Neural progenitor cell (in vitro differentiated cells): ENCODE data around the gene FHAD1. TPM values are rescaled to one million over a fixed set of nuclear protein-coding genes. Genes with fewer than 3 reads are reported as not detected.

Source experiments
- DNase-seq: peaks from one replicate; pipeline ENCODE4 v3.0.0-alpha.2; 2016; ENCODE audit warnings: low spot score
- H2AFZ ChIP-seq: fragments of 200-600 bp; sonication (generic); replicated peaks from 2 replicates; pipeline ENCODE4 v1.6.1; 2016; ENCODE audit warnings: antibody characterized with exemption
- H3F3A ChIP-seq: fragments of 200-600 bp; sonication (generic); 2 replicates; pipeline ENCODE4 v1.6.1; 2016; ENCODE audit warnings: antibody characterized with exemption, low read depth
- H3K27ac ChIP-seq: fragments of 200-600 bp; sonication (generic); 2 replicates; pipeline ENCODE4 v1.5.1; 2016; ENCODE audit warnings: mild to moderate bottlenecking
- H3K27me3 ChIP-seq: fragments of 200-600 bp; sonication (generic); 2 replicates; pipeline ENCODE4 v1.6.1; 2016; ENCODE audit warnings: mild to moderate bottlenecking, moderate library complexity
- H3K36me3 ChIP-seq: fragments of 200-600 bp; sonication (generic); 2 replicates; pipeline ENCODE4 v1.5.1; 2016
- H3K4me1 ChIP-seq: fragments of 200-600 bp; sonication (generic); 2 replicates; pipeline ENCODE4 v1.6.1; 2016; ENCODE audit warnings: mixed run types
- H3K4me2 ChIP-seq: fragments of 200-600 bp; sonication (generic); 2 replicates; pipeline ENCODE4 v1.6.1; 2016
- H3K4me3 ChIP-seq: fragments of 200-600 bp; sonication (generic); 2 replicates; pipeline ENCODE4 v1.5.1; 2016
- H3K79me2 ChIP-seq: fragments of 200-600 bp; sonication (generic); 2 replicates; pipeline ENCODE4 v1.6.1; 2016; ENCODE audit warnings: low read depth
- H3K9ac ChIP-seq: fragments of 200-600 bp; sonication (generic); 2 replicates; pipeline ENCODE4 v1.6.1; 2016
- H3K9me3 ChIP-seq: fragments of 200-600 bp; sonication (generic); 2 replicates; pipeline ENCODE4 v1.5.1; 2016; ENCODE audit warnings: low read depth
- H4K20me1 ChIP-seq: fragments of 200-600 bp; sonication (generic); 2 replicates; pipeline ENCODE4 v1.6.1; 2016; ENCODE audit warnings: low read depth
- H3K27ac Mint-ChIP-seq: 3 replicates; pipeline ENCODE4 v1.8.0; 2021; ENCODE audit warnings: mixed read lengths
- H3K27me3 Mint-ChIP-seq: 2 replicates; pipeline ENCODE4 v1.8.0; 2022; ENCODE audit warnings: low read depth, mild to moderate bottlenecking, inconsistent platforms, moderate library complexity, mixed read lengths; ENCODE audit not compliant: insufficient read depth
- H3K36me3 Mint-ChIP-seq: 3 replicates; pipeline ENCODE4 v1.8.0; 2021; ENCODE audit warnings: mixed read lengths
- H3K4me1 Mint-ChIP-seq: 3 replicates; pipeline ENCODE4 v1.8.0; 2021; ENCODE audit warnings: mixed read lengths
- H3K4me3 Mint-ChIP-seq: 3 replicates; pipeline ENCODE4 v1.8.0; 2021; ENCODE audit warnings: mild to moderate bottlenecking, moderate library complexity, mixed read lengths
- H3K9me3 Mint-ChIP-seq: 3 replicates; pipeline ENCODE4 v1.8.0; 2020; ENCODE audit warnings: mixed read lengths
- CTCF ChIP-seq: fragments of 200-600 bp; sonication (generic); IDR thresholded peaks from 2 replicates; pipeline ENCODE4 v1.5.1; 2017; ENCODE audit warnings: antibody characterized with exemption, mild to moderate bottlenecking
- EZH2 ChIP-seq: fragments of 200-600 bp; sonication (generic); IDR thresholded peaks from 2 replicates; pipeline ENCODE4 v1.6.1; 2017; ENCODE audit warnings: antibody characterized with exemption, mild to moderate bottlenecking, moderate library complexity
- EZH2phosphoT487 ChIP-seq: fragments of 200-600 bp; sonication (generic); IDR thresholded peaks from 2 replicates; pipeline ENCODE4 v1.6.1; 2017; ENCODE audit warnings: antibody characterized with exemption
- total RNA-seq: library from RNA; depleted of rRNA; stranded (reverse); fragments of >200 nt; gene quantifications from 2 replicates; pipeline ENCODE4 v1.2.3, GENCODE V29; 2015; ENCODE audit warnings: low replicate concordance

The FHAD1 gene
- total RNA-seq, 1 donor from 2014 or later: 9.1 TPM

- no peak overlapping the region for H3K4me2 ChIP-seq
- DNase-seq: no peak
- H3K9ac ChIP-seq: no peak overlapping the region
Observed at GRCh38 chr1:15341634-15342407, 94.8 kb downstream of the FHAD1 start.

GRCh38 chr1:15342408-15342967 is 95.5 kb downstream of the FHAD1 start:
- no peak overlapping the region for H3K27ac Mint-ChIP-seq
- Histone ChIP-seq H3K4me2 (no peak overlapping the region), H3K36me3 (no peaks in the 10 kb centered on the region)

More at GRCh38 chr1:15341634-15342407, 94.8 kb downstream of the FHAD1 start:
- Mint-ChIP-seq H3K27ac (no peak overlapping the region), H3K4me3 (no peak overlapping the region), H3K9me3 (peaks cover 9% of the 10 kb centered on the region), H3K4me1 (peaks cover 28% of the 10 kb centered on the region), H3K36me3 (peaks cover 2% of the 10 kb centered on the region), H3K27me3 (peaks cover 8% of the 10 kb centered on the region)
- no peaks in the 10 kb centered on the region for H3K27me3 ChIP-seq
- H3K79me2 ChIP-seq: no peaks in the 10 kb centered on the region
- H3F3A ChIP-seq: no peaks in the 10 kb centered on the region
- H3K36me3 ChIP-seq: no peaks in the 10 kb centered on the region
- H3K27ac ChIP-seq: no peak overlapping the region
- no peak overlapping the region for H3K4me3 ChIP-seq
- no peaks in the 10 kb centered on the region for H3K4me1 ChIP-seq
- TF ChIP-seq EZH2 (no peak), EZH2phosphoT487 (no peak), CTCF (no peak)
- no peaks in the 10 kb centered on the region for H3K9me3 ChIP-seq
- no peaks in the 10 kb centered on the region for H4K20me1 ChIP-seq
- H2AFZ ChIP-seq: no peak overlapping the region

GRCh38 chr1:15343099-15343498 is 96.1 kb downstream of the FHAD1 start:
- Mint-ChIP-seq H3K36me3 (peaks cover 2% of the 10 kb centered on the region), H3K4me1 (peaks cover 27% of the 10 kb centered on the region), H3K9me3 (peaks cover 6% of the 10 kb centered on the region), H3K27me3 (peaks cover 8% of the 10 kb centered on the region), H3K4me3 (no peak overlapping the region), H3K27ac (no peak overlapping the region)
- TF ChIP-seq CTCF (no peak), EZH2phosphoT487 (no peak), EZH2 (no peak)
- no peaks in the 10 kb centered on the region for H3K4me1 ChIP-seq
- H3K79me2 ChIP-seq: no peaks in the 10 kb centered on the region
- no peaks in the 10 kb centered on the region for H4K20me1 ChIP-seq
- no peaks in the 10 kb centered on the region for H3K27me3 ChIP-seq
- H3K4me3 ChIP-seq: no peak overlapping the region
- DNase-seq: no peak
- no peak overlapping the region for H3K27ac ChIP-seq
- H3K9me3 ChIP-seq: no peaks in the 10 kb centered on the region
- H3K4me2 ChIP-seq: no peak overlapping the region
- no peak overlapping the region for H3K9ac ChIP-seq
- no peaks in the 10 kb centered on the region for H3K36me3 ChIP-seq
- no peaks in the 10 kb centered on the region for H3F3A ChIP-seq
- no peak overlapping the region for H2AFZ ChIP-seq

More at GRCh38 chr1:15342408-15342967, 95.5 kb downstream of the FHAD1 start:
- Histone ChIP-seq H2AFZ (no peak overlapping the region), H3F3A (no peaks in the 10 kb centered on the region), H4K20me1 (no peaks in the 10 kb centered on the region), H3K4me3 (no peak overlapping the region), H3K4me1 (no peaks in the 10 kb centered on the region), H3K79me2 (no peaks in the 10 kb centered on the region), H3K9ac (no peak overlapping the region), H3K27me3 (no peaks in the 10 kb centered on the region), H3K9me3 (no peaks in the 10 kb centered on the region), H3K27ac (no peak overlapping the region)
- no peak overlapping the region for H3K4me3 Mint-ChIP-seq
- H3K4me1 Mint-ChIP-seq: peaks cover 28% of the 10 kb centered on the region
- peaks cover 8% of the 10 kb centered on the region for H3K27me3 Mint-ChIP-seq
- H3K36me3 Mint-ChIP-seq: peaks cover 2% of the 10 kb centered on the region
- H3K9me3 Mint-ChIP-seq: peaks cover 9% of the 10 kb centered on the region
- TF ChIP-seq EZH2: no peak
- no peak for TF ChIP-seq EZH2phosphoT487
- DNase-seq: no peak

GRCh38 chr1:15343729-15344128 is 96.7 kb downstream of the FHAD1 start:
- H4K20me1 ChIP-seq: no peaks in the 10 kb centered on the region
- Mint-ChIP-seq H3K27ac (no peak overlapping the region), H3K4me1 (peaks cover 21% of the 10 kb centered on the region), H3K4me3 (no peak overlapping the region), H3K27me3 (peaks cover 4% of the 10 kb centered on the region), H3K36me3 (no peaks in the 10 kb centered on the region), H3K9me3 (peaks cover 6% of the 10 kb centered on the region)
- TF ChIP-seq EZH2: no peak
- TF ChIP-seq EZH2phosphoT487: no peak
- no peak for TF ChIP-seq CTCF
- H3K9me3 ChIP-seq: no peaks in the 10 kb centered on the region
- H3F3A ChIP-seq: no peaks in the 10 kb centered on the region
- H3K4me3 ChIP-seq: no peak overlapping the region
- H2AFZ ChIP-seq: no peak overlapping the region
- DNase-seq: peak; percentile 49
- no peaks in the 10 kb centered on the region for H3K4me1 ChIP-seq
- no peak overlapping the region for H3K27ac ChIP-seq
- H3K79me2 ChIP-seq: no peaks in the 10 kb centered on the region
- no peak overlapping the region for H3K4me2 ChIP-seq
- H3K9ac ChIP-seq: no peak overlapping the region
- H3K27me3 ChIP-seq: no peaks in the 10 kb centered on the region
- H3K36me3 ChIP-seq: no peaks in the 10 kb centered on the region
